PC-9 (cell line): Measurements from ENCODE around the gene REEP6. TPM values are rescaled to one million over a fixed set of nuclear protein-coding genes. Genes with fewer than 3 reads are reported as not detected.

Source experiments
- BruUV-seq: library from RNA; stranded (reverse); fragments of 400-500 nt; replicated peaks from 2 replicates; lab custom pipeline; 2021; lab: Mats Ljungman, UMichigan
- CTCF ChIA-PET: fragments of 300-600 bp; sonication (Branson Sonifier 250); formaldehyde crosslinking; loops from one replicate; lab custom pipeline; 2022; ENCODE audit warnings: antibody characterized with exemption; lab: Charles Lee
- POLR2A ChIA-PET: fragments of 300-600 bp; sonication (Branson Sonifier 250); formaldehyde crosslinking; loops from one replicate; lab custom pipeline; 2022; ENCODE audit warnings: antibody characterized with exemption; ENCODE audit not compliant: unreplicated experiment; lab: Charles Lee
- DNase-seq, 2 experiments: peaks; one replicate each; pipeline versions ENCODE4 v3.0.0 to v3.0.0-alpha.2; 2015 to 2022; ENCODE audit warnings: mixed read lengths in 1 of 2
- H2AFZ ChIP-seq: fragments of 200-600 bp; sonication (generic); 2 replicates; pipeline ENCODE4 v1.8.1; 2017; ENCODE audit warnings: antibody characterized with exemption
- H3F3A ChIP-seq: fragments of 200-600 bp; sonication (generic); 2 replicates; pipeline ENCODE4 v1.8.1; 2017; ENCODE audit warnings: antibody characterized with exemption, mild to moderate bottlenecking, low read depth; ENCODE audit not compliant: insufficient read depth
- H3K27ac ChIP-seq: fragments of 200-600 bp; sonication (generic); 2 replicates; pipeline ENCODE4 v1.6.1; 2016; ENCODE audit warnings: mixed run types
- H3K27me3 ChIP-seq: fragments of 200-600 bp; sonication (generic); 2 replicates; pipeline ENCODE4 v1.6.1; 2016; ENCODE audit warnings: low read depth, mixed run types; ENCODE audit not compliant: insufficient read depth
- H3K36me3 ChIP-seq: fragments of 200-600 bp; sonication (generic); 2 replicates; pipeline ENCODE4 v1.6.1; 2016; ENCODE audit warnings: low read depth, mixed run types
- H3K4me1 ChIP-seq: fragments of 200-600 bp; sonication (generic); replicated peaks from 2 replicates; pipeline ENCODE4 v1.6.1; 2016; ENCODE audit warnings: mixed run types; ENCODE audit not compliant: insufficient read depth
- H3K4me2 ChIP-seq: fragments of 200-600 bp; sonication (generic); 2 replicates; pipeline ENCODE4 v1.6.1; 2017; ENCODE audit warnings: mixed run types
- H3K4me3 ChIP-seq: fragments of 200-600 bp; sonication (generic); 2 replicates; pipeline ENCODE4 v1.6.1; 2016; ENCODE audit warnings: mixed run types
- H3K79me2 ChIP-seq: fragments of 200-600 bp; sonication (generic); 2 replicates; pipeline ENCODE4 v1.6.1; 2017; ENCODE audit warnings: low read depth, mixed run types
- H3K9me2 ChIP-seq: fragments of 200-600 bp; sonication (generic); 2 replicates; pipeline ENCODE4 v1.8.1; 2017; ENCODE audit warnings: mild to moderate bottlenecking; ENCODE audit not compliant: insufficient read depth
- H3K9me3 ChIP-seq: fragments of 200-600 bp; sonication (generic); 2 replicates; pipeline ENCODE4 v1.8.1; 2016; ENCODE audit warnings: low read depth; ENCODE audit not compliant: insufficient read depth
- H4K20me1 ChIP-seq: fragments of 200-600 bp; sonication (generic); 2 replicates; pipeline ENCODE4 v1.8.1; 2017; ENCODE audit not compliant: insufficient read depth
- EZH2 ChIP-seq: fragments of 200-600 bp; sonication (generic); IDR thresholded peaks from 2 replicates; pipeline ENCODE4 v1.8.0; 2017; ENCODE audit warnings: antibody characterized with exemption, low read depth
- intact Hi-C: fragments of 100-400 bp; cut with micrococcal nuclease; formaldehyde crosslinking; loops from one replicate; pipeline ENCODE4 v1.10.0; 2022; ENCODE audit not compliant: unreplicated experiment
- total RNA-seq: library from RNA; stranded (reverse); gene quantifications from 2 replicates; pipeline ENCODE4 v1.2.3, GENCODE V29; 2021
- TF ChIP-seq, protein P1 (sequence below): fragments of 200-600 bp; sonication (generic); conservative IDR thresholded peaks from 2 replicates; pipeline ENCODE4 v1.6.1; 2017; ENCODE audit warnings: mixed run types, antibody characterized with exemption, mild to moderate bottlenecking, moderate library complexity

The REEP6 gene
- total RNA-seq, 1 experiment from 2014 or later, result 39.5 TPM

DNA sequence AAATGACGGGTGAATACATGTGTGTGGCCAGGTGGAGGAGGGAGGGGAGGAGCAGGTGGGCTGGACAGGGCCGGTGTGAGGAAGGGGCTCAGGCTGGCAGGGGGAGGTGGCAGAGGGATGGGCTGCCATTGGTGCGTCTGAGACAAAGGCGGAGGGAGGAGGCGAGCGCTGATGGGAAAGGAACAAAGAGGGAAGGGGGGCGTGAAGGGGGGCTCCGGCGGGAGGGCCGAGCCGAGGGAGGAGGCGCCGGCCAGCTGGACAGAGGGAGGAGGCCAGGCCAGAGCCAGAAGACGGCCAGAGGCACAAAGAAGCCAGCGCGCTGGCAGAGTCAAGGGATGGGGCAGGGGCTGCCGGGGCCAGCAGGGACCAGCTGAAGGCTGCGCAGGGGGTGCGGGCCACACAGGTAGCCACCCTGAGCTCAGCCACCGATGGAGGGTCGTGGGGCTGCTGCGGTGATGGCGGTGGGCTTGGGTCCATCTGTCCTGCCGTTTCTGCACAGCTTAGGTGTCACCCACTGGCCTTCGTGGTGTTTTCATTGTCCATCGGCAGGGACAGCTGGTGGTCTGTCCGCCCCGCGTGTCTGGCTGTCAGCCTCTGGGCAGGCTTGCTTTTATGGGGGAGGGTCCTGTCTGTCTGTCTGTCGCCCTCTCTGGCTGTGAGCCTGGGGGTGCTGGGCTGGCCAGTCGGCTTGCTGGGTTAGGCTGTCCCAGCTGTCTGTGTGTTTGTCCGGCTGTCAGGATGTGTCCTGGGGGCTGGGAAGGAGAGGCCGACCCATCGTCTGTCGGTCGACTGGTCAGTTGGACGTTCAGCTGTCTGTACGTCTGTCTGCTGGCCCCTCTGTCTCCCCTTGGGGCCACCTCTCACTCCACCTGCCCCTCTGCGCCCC is 38.8 kb upstream of the REEP6 start:
- H3K27ac ChIP-seq, result no peak overlapping the region
- TF ChIP-seq, protein P1, sequence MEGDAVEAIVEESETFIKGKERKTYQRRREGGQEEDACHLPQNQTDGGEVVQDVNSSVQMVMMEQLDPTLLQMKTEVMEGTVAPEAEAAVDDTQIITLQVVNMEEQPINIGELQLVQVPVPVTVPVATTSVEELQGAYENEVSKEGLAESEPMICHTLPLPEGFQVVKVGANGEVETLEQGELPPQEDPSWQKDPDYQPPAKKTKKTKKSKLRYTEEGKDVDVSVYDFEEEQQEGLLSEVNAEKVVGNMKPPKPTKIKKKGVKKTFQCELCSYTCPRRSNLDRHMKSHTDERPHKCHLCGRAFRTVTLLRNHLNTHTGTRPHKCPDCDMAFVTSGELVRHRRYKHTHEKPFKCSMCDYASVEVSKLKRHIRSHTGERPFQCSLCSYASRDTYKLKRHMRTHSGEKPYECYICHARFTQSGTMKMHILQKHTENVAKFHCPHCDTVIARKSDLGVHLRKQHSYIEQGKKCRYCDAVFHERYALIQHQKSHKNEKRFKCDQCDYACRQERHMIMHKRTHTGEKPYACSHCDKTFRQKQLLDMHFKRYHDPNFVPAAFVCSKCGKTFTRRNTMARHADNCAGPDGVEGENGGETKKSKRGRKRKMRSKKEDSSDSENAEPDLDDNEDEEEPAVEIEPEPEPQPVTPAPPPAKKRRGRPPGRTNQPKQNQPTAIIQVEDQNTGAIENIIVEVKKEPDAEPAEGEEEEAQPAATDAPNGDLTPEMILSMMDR, result no peak
- no peak for TF ChIP-seq EZH2
- no peak overlapping the region for H3K4me3 ChIP-seq
- no peaks in the 10 kb centered on the region for H3K36me3 ChIP-seq
- H3K9me2 ChIP-seq, result no peaks in the 10 kb centered on the region
- no peaks in the 10 kb centered on the region for H3K27me3 ChIP-seq
- H3K79me2 ChIP-seq, result no peaks in the 10 kb centered on the region
- no peaks in the 10 kb centered on the region for H3K9me3 ChIP-seq
- ChIA-PET CTCF (no interaction called here), POLR2A (no interaction called here)
- no peaks in the 10 kb centered on the region for H4K20me1 ChIP-seq
- peaks cover 10% of the 10 kb centered on the region for H3F3A ChIP-seq
- no peak overlapping the region for H2AFZ ChIP-seq
- H3K4me2 ChIP-seq, result no peak overlapping the region
- DNase-seq, result no peak
- no peaks in the 10 kb centered on the region for H3K4me1 ChIP-seq
- intact Hi-C loops, result no loop called here
- BruUV-seq, result no TSS peak

DNA sequence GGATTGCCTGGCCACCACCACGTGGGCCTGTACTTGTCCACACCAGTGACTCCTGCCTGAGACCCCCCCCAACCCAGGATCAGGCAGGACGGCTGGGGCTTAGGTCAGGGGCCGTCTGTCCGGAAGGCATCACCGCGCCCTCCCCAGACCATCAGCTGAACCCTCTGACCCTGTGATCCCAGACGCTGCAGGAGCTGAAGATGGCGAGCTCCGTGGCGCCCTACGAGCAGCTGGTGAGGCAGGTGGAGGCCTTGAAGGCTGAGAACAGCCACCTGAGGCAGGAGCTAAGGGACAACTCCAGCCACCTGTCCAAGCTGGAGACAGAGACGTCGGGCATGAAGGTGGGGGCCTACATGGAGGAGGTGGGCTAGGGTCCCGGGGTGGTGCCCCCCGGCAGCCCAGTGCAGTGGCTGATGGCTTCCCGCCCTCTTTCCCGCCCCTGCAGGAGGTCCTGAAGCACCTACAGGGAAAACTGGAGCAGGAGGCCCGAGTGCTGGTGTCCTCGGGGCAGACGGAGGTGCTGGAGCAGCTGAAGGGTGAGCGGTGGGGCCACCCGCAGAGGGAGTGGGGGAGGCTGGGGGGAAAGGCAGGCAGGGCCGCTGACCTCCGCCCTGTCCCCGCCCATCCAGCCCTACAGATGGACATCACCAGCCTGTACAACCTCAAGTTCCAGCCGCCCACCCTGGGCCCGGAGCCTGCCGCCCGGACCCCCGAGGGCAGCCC is 38.0 kb upstream of the REEP6 start:
- DNase-seq, result no peak
- H3K4me2 ChIP-seq, result no peak overlapping the region
- no peaks in the 10 kb centered on the region for H3K79me2 ChIP-seq
- H3K4me1 ChIP-seq, result no peaks in the 10 kb centered on the region
- H3K9me2 ChIP-seq, result no peaks in the 10 kb centered on the region
- peaks cover 10% of the 10 kb centered on the region for H3F3A ChIP-seq
- H3K4me3 ChIP-seq, result no peak overlapping the region
- no TSS peak for BruUV-seq
- CTCF ChIA-PET, result no interaction called here
- no peaks in the 10 kb centered on the region for H3K36me3 ChIP-seq
- no peak overlapping the region for H2AFZ ChIP-seq
- POLR2A ChIA-PET, result interaction anchor here (0.7 kb wide), 1 partner anchor 422 kb away, joined by 5 read pairs; no protein-coding TSS in a partner anchor
- no peak overlapping the region for H3K27ac ChIP-seq
- H3K27me3 ChIP-seq, result no peaks in the 10 kb centered on the region
- H4K20me1 ChIP-seq, result no peaks in the 10 kb centered on the region
- no peaks in the 10 kb centered on the region for H3K9me3 ChIP-seq
- no peak for TF ChIP-seq EZH2
- TF ChIP-seq, protein P1, result no peak
- intact Hi-C loops, result no loop called here

DNA sequence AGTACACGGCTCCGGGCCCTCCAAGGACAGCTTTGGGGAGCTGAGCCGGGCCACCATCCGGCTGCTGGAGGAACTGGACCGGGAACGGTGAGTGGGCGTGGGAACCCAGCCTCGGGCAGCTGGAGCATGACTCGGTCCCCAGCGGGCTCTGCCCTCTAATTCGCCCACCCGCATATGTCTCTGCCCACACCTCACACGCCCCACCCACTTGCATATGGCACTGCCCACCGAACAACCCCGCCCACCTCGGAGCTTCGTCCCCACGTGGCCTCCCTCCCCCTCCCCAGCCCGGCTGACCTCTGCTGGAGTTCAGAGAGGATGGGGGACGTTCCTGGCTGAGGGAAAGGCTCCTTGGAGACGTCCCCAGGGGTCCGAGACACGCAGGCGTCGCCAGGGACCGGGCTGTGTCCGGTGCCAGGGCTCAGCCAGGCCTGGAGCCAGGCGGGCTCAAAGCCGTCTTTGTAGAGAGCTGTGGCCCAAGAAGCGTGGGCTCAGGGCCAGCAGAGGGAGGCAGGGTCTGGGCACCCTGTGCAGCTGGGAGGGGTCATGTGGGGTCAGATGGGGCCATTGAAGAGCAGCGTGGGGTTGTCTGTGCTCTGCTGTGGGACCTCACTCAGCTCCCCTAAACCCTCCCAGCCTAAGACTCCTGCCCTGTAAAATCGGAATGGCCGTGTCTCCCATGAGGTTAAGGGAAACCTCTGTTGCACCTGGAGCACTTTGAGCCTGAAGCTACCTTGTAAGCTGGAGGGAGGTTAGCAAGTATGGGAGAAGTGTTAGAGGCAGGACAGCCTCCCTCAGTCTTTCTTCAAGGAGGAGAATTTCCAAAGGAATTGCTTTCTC is 37.2 kb upstream of the REEP6 start:
- H3K27me3 ChIP-seq, result no peaks in the 10 kb centered on the region
- ChIA-PET POLR2A (no interaction called here), CTCF (no interaction called here)
- H3K4me1 ChIP-seq, result no peaks in the 10 kb centered on the region
- no TSS peak for BruUV-seq
- H3K4me3 ChIP-seq, result no peak overlapping the region
- H4K20me1 ChIP-seq, result no peaks in the 10 kb centered on the region
- H3K79me2 ChIP-seq, result no peaks in the 10 kb centered on the region
- no peak overlapping the region for H3K4me2 ChIP-seq
- no peak for DNase-seq
- no peaks in the 10 kb centered on the region for H3K9me2 ChIP-seq
- no peaks in the 10 kb centered on the region for H3K9me3 ChIP-seq
- H2AFZ ChIP-seq, result no peak overlapping the region
- intact Hi-C loops, result no loop called here
- no peaks in the 10 kb centered on the region for H3K36me3 ChIP-seq
- peaks cover 10% of the 10 kb centered on the region for H3F3A ChIP-seq
- H3K27ac ChIP-seq, result no peak overlapping the region
- TF ChIP-seq, protein P1, result no peak
- TF ChIP-seq EZH2, result no peak
